Measurements from ENCODE around the gene KCNQ1.

DNA sequence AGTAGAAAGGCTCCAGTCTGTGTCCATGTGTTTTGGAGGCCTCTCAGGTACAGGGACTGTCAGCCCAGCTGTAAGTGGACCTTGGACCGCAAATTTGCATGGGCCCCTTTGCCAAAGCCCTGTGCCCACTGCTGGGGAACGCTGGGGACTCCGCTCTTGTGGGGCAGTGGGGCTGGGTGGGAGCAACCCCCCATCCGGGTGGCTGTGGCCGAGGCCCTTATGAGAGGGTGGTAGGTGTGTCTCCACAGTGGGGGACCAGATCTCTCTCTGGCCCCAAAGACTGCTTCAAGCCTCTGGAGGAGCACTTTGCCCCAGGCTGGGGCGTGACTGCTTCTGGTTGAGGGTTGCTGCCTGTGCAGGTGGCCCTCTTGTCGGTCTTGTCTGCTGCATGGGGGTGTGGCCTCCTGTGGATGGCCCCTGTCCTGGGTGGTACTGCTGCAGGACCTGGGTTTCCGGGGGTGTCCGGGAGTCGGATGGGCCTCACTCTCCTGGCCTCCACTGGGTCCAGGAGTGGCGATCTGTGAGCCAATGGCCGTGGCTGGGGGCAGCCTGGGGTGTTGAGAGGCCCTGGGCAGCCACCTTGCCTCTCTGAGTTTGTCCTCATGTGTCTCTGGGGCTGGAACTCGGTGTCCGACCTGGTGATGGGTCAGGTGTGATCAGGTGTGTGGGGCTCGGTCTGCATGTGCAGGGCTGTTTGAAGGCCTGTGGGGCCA, 15.9 kb downstream of the KCNQ1 start:
- TF ChIP-seq, protein P1, sequence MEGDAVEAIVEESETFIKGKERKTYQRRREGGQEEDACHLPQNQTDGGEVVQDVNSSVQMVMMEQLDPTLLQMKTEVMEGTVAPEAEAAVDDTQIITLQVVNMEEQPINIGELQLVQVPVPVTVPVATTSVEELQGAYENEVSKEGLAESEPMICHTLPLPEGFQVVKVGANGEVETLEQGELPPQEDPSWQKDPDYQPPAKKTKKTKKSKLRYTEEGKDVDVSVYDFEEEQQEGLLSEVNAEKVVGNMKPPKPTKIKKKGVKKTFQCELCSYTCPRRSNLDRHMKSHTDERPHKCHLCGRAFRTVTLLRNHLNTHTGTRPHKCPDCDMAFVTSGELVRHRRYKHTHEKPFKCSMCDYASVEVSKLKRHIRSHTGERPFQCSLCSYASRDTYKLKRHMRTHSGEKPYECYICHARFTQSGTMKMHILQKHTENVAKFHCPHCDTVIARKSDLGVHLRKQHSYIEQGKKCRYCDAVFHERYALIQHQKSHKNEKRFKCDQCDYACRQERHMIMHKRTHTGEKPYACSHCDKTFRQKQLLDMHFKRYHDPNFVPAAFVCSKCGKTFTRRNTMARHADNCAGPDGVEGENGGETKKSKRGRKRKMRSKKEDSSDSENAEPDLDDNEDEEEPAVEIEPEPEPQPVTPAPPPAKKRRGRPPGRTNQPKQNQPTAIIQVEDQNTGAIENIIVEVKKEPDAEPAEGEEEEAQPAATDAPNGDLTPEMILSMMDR (IDR thresholded peaks at IDR 0.05): no peak
- TF ChIP-seq POLR2A (IDR thresholded peaks at IDR 0.05) (no peak), POLR2AphosphoS5 (IDR thresholded peaks at IDR 0.05; ENCODE audit: insufficient read depth in 1 of 2, low read depth in 1 of 2) (no peak)
